ENCODE results near the gene ABHD4. TPM values are rescaled to one million over a fixed set of nuclear protein-coding genes. Genes with fewer than 3 reads are reported as not detected.

Gene ABHD4
- total RNA-seq, 1 donor from 2014 or later, result 34.2 TPM

DNA sequence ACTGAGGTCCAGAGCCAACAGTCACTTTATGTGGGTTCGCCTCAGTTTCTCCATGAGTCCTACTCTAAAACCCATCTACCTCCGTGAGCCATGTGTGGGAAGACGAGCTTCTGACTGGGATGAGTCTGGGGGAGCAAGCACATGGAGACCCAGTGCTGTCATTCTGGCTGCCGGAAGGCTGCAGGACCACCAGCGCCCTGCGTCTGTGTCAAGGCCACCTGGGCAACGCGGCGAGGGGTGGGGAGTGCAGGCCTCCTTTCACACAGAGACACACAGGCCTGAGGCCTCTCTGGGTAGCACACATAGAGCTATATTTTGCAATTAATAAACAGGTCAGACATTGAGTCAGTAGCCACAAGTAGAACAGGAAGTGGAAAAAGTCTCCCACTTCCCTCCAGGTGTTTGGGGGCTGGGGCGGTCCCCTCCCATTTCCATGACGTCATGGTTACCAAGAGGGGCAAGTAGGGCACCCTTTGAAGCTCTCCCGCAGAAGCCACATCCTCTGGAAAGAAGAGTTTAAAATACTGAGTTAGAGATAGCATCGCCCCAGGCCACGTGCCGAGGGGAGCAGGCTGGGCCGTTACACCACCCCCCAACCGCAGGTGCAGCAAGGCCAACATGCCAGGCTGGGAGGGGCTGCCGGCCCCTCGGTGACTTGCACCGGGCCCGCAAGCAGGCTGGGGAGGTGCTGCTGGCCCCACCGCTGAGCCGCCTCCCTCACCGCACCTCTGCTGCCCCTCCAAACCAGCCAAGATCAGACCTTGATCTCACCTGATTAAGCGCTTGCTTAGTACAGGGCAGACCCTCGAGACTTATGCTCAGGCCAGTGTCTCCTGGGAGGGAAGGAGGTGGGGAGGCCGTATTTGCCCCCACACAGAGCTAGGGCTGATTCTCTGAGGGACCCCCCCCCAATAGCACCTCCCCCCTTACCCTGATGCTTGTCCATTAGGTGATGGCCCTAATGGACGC lies 41.8 kb upstream of the ABHD4 start:
- Histone ChIP-seq H3K4me3 (peak overlapping the region; percentile 14), H3K27ac (peak overlapping the region; percentile 72), H3K4me1 (peaks cover 49% of the 10 kb centered on the region), H3K27me3 (no peaks in the 10 kb centered on the region), H3K9me3 (no peaks in the 10 kb centered on the region), H3K36me3 (no peaks in the 10 kb centered on the region)
- ATAC-seq, result peak; percentile 47
- intact Hi-C loops (cut with DNase I), result loop anchor here (10.0 kb wide), 1 partner anchor 172 kb away; no protein-coding TSS in a partner anchor
- DNase-seq, result peak; percentile 83
- TF ChIP-seq, protein P1, sequence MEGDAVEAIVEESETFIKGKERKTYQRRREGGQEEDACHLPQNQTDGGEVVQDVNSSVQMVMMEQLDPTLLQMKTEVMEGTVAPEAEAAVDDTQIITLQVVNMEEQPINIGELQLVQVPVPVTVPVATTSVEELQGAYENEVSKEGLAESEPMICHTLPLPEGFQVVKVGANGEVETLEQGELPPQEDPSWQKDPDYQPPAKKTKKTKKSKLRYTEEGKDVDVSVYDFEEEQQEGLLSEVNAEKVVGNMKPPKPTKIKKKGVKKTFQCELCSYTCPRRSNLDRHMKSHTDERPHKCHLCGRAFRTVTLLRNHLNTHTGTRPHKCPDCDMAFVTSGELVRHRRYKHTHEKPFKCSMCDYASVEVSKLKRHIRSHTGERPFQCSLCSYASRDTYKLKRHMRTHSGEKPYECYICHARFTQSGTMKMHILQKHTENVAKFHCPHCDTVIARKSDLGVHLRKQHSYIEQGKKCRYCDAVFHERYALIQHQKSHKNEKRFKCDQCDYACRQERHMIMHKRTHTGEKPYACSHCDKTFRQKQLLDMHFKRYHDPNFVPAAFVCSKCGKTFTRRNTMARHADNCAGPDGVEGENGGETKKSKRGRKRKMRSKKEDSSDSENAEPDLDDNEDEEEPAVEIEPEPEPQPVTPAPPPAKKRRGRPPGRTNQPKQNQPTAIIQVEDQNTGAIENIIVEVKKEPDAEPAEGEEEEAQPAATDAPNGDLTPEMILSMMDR (IDR thresholded peaks at IDR 0.05), result no peak

DNA sequence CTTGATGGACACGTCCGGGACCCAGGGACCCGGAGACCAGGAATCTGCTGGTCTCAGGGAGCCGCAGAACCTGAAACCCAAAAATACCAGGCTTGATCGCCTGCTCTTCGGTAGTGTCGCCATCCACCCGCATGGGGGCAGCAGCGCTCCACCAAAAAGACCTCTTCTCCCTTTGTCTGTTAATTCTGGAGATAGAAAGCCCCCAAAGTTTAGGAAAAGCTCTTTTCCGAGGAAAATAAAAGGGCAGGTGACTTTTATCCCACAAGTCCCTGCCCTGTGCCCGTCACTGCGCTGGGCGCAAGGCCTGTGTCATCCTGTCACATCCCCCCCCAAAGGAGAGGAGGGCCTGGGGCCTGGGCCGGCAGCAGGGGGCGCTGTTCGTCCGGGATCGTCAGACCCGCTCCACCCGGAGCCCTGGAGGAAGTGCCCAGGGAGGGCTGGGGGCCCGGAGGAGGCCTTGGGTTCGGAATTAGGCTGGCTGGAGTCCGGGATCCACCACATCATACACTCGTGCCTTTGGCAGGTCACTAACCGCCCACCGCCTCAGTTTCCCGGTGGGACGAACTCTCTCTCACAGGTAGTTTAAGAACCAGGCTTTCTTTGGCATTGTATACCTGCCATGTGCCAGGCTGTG lies 41.0 kb upstream of the ABHD4 start:
- ATAC-seq (peak; percentile 81), DNase-seq (peak; percentile 94)
- TF ChIP-seq, protein P1 (IDR thresholded peaks at IDR 0.05), result peak; percentile 98
- Histone ChIP-seq H3K27me3 (no peaks in the 10 kb centered on the region), H3K36me3 (no peaks in the 10 kb centered on the region), H3K4me3 (peak overlapping the region; percentile 14), H3K9me3 (no peaks in the 10 kb centered on the region), H3K27ac (peak overlapping the region; percentile 72), H3K4me1 (peaks cover 57% of the 10 kb centered on the region)
- intact Hi-C loops (cut with DNase I), result loop anchor here (10.0 kb wide), 1 partner anchor 172 kb away; no protein-coding TSS in a partner anchor

DNA sequence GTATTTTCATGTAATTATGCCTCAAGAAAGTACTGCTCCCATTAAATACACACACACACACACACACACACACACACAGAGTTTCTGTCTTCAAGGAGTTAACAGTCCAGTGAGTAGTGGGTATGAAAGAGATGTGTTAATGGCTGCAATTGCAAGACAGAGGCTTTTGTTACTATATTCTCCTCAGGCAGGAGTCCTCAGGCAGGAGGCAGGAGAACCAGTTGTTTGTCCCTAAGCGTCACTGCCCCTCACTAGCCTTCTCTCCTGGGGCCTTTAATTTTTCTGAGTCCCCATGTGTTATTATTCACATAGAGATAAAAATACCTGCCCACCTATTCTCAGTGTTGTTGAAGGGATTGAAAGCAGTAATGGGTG lies 40.3 kb upstream of the ABHD4 start:
- H3K36me3 ChIP-seq, result no peaks in the 10 kb centered on the region
- no peak overlapping the region for H3K4me3 ChIP-seq
- DNase-seq (no peak), ATAC-seq (no peak)
- H3K4me1 ChIP-seq, result peaks cover 64% of the 10 kb centered on the region
- no peaks in the 10 kb centered on the region for H3K9me3 ChIP-seq
- TF ChIP-seq, protein P1 (IDR thresholded peaks at IDR 0.05), result no peak
- intact Hi-C loops (cut with DNase I), result loop anchor here (10.0 kb wide), 1 partner anchor 173 kb away; no protein-coding TSS in a partner anchor
- no peaks in the 10 kb centered on the region for H3K27me3 ChIP-seq
- peak overlapping the region; percentile 72 for H3K27ac ChIP-seq

DNA sequence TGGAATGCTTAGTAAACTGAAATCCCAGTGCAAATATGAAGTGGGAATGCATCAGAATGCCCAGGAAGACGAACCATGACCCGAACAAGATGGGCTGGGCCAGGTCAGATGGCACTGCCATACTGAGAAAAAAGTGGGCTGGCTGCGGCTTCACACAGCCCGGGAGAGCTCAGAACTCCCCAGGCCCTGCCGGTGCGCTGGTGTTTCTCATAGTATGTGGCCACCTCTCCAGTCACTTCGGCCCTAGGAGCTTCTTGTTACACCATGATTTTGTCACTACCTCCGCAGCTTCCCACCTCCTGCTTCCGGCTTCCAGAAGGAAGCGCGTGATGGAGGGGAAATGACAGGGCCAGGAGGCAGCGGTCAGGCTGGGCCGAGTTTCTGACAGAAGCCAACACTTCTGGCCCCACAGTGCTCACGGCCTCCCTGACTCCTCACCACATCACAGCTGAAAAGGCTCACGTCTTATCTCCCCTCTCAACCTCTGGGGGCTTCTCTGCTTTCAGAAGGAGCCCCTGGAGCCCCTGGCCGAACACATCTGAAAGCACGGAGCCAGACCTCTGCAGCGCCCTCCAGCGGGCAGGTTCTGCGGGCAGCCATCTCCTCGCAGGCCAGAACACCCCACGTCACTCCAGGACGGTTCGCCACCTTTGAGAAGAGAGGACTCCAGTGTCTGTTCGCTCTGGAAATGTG lies 39.7 kb upstream of the ABHD4 start:
- no peaks in the 10 kb centered on the region for H3K36me3 ChIP-seq
- H3K27ac ChIP-seq, result peak overlapping the region; percentile 72

DNA sequence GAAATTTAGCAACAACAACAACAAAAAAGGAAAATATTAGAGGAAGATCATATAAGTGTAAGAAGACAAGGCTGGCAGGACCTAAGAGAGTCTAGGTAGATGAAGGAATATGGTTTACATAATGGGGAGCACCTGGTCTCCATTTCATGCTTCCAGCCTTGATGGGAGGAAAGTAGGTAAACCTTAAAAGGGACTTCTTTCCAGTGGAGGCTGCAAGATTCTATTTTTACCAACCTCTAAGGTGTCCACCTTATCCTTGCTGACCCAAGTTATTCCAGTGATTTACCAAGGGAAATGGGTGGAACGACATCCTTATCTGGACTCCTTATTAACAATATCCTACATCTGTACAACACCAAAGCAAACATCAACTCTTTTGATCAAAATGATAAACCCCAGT lies 39.1 kb upstream of the ABHD4 start:
- Histone ChIP-seq H3K27ac (peak overlapping the region; percentile 72), H3K27me3 (no peaks in the 10 kb centered on the region), H3K9me3 (no peaks in the 10 kb centered on the region), H3K4me1 (peaks cover 68% of the 10 kb centered on the region), H3K36me3 (no peaks in the 10 kb centered on the region), H3K4me3 (no peak overlapping the region)
- ATAC-seq (no peak), DNase-seq (no peak)
- TF ChIP-seq, protein P1 (IDR thresholded peaks at IDR 0.05), result no peak
- intact Hi-C loops (cut with DNase I), result loop anchor here (10.0 kb wide), 1 partner anchor 174 kb away; no protein-coding TSS in a partner anchor

More for the DNA sequence above, 39.7 kb upstream of the ABHD4 start:
- Histone ChIP-seq H3K27me3 (no peaks in the 10 kb centered on the region), H3K4me1 (peaks cover 68% of the 10 kb centered on the region), H3K4me3 (no peak overlapping the region), H3K9me3 (no peaks in the 10 kb centered on the region)
- DNase-seq (no peak), ATAC-seq (no peak)
- TF ChIP-seq, protein P1 (IDR thresholded peaks at IDR 0.05), result peak; percentile 18
- intact Hi-C loops (cut with DNase I), result loop anchor here (10.0 kb wide), 1 partner anchor 174 kb away; no protein-coding TSS in a partner anchor

All from upper lobe of right lung (tissue), 1 donor.